Measurements from ENCODE around the gene PRMT5.
"Not testable (repeated sequence)": the region's sequence is repeated elsewhere in the genome, so short reads cannot be mapped to it uniquely, and the experiment has no call there.

Gene PRMT5

DNA sequence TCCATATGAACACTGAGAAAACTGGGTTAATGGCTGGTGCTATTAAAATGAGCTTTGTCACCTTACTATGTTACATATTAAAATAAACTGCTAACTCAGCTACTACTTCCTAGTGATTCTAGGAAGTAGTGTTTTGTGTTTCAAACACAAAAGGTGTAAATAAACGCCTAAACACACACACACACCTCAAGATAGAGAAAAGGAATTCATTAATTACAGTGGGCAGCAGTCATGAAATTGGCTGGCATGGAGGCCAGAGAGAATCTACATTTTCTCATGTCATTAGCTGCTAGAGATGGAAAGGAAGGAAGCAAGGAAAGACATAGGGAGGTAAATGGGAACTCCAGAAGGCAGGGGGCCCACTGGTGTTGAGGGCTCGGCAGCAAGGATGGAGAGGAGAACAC, 787 bp upstream of the PRMT5 start:
- DNase-seq: no peak

DNA sequence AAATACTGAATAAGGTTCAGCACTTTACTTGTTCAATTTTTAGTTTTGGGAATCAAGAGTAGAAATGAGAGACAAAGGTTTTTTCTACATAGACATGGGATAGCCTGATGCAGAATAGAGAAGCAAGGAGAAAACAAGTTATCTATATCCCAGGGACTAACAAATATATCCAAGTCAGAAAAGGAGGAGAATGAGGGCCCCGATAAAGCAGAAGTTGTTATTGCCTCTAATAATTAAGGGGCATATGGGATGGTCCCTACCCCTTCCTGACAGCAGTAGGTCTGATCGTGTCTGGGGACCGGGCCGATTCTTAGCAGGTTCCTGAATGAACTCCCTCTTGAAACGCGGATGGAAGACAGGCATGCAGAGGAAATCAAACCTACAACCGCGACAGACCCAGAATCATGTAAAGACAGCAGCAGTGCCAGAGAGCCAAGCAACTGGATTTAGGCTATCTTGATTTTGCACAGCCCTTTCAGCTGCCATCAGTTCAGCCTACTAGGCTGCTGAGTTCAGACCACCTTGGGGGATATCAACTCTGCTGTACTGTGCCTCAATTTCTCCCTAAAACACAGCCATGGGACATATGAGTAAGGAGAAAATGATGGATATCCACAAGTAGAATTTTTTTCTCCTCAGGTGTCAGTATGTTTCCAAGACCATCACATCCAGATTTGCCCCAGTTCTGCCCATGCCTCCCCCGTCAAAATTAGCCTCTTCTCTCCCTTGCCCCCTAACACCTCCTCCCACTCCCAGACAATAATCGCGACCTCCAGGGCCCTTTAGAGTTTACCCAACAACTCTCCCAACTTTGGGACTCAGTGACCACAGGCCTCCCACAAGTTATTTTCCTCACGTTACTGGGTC, 706 bp downstream of the PRMT5 start:
- no peak for DNase-seq

DNA sequence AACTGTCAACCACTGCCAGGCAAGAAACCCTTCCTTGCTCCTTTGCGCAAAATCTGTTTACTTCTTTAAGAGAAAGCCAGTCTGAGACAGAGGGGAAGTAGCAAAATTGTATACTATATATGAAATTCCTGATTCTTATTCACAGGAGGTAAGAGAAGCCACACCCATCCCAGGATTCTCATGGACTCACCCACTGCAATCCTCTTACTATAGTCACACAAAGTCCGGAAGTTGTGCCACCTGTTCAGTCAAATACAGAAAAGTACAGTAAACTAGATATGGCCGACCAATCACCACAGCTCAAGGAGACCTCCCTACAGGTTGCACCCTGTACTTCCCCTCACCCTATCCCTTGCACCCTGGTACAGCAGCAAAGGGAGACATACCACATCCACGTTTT, 2.9 kb downstream of the PRMT5 start:
- no peak for DNase-seq

DNA sequence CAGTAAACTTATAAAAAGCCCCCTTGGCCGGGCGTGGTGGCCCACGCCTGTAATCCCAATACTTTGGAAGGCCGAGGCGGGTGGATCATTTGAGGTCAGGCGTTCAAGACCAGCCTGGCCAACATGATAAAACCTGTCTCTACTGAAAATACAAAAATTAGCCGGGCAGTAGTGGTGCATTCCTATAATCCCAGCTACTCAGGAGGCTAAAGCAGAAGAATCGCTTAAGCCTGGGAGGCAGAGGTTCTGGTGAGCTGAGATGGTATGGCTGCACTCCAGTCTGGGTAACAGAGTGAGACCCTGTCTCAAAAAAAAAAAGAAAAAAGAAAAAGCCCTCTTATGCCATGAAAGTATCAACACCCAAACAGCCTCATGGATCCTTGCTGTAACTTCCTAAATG, 3.7 kb downstream of the PRMT5 start:
- no peak for DNase-seq

DNA sequence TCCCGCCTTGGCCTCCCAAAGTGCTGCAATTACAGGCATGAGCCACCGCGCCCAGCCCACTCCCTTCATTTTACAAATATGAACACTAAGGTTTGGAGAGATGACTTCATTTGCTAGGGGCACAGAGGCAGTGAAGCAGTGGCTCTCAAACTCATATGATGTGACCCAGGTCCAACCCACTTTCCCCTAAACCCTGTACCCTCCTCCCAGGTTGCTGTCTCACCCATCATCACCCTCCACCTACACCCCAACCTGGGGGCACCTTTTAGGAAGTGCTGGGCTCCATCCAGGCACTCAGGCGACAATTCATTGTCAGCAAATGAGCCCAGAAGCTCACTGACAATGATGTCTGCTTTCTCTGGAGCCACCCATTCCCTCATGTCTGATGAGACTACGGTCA, 5.4 kb downstream of the PRMT5 start:
- no peak for DNase-seq

DNA sequence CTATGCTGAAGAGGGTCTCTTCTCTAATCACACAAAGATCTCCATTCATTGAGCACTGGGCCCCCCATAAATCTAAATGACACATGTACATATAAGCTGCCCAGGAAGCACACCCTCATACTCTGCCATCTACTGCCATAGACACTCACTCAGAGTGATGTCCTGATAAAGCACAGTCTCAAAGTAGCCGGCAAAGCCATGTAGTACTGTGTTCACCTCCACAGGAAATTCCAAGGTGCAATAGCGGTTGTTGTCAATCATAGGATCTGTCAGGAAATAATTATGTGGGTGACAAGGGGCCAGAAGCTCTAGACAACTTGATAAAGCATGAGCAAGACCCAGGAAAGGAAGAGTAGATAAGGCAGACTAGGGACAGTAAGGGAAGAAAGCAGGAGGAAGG, 6.9 kb downstream of the PRMT5 start:
- DNase-seq: no peak

DNA sequence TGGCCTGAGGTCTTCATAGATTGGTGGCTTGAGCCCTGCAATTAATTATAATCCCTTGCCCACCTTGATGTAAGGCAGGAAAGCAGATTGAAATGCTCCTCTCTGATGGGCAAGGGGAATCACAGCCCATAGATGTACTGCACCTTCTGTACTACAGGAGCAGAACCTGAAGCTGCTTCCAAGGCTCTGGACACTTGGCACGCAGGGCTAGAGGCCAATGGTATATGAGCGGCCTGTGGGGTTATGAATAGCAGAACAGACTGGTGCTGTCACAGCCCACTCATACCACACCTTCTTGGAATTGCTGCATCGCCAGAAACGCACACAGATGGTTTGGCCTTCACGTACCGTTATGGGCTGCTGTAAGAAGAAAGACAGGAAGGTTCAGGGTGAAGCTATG, 8.5 kb downstream of the PRMT5 start:
- DNase-seq: no peak

DNA sequence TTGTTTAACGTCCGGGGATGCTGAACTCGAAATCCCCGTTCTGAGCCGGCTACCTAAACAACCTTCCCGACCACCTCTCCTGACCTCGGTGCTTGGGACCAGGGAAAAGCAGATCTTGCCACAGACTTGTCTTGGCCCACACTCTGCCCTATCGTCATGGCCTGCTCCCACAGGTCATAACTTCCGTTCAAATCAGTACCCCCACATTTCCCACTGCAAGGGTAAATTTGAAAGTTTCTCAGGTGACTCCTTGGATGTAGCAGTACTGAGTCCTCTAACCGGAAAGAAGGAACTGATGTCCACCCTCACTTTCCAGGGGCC, 9.6 kb downstream of the PRMT5 start:
- no peak for DNase-seq

DNA sequence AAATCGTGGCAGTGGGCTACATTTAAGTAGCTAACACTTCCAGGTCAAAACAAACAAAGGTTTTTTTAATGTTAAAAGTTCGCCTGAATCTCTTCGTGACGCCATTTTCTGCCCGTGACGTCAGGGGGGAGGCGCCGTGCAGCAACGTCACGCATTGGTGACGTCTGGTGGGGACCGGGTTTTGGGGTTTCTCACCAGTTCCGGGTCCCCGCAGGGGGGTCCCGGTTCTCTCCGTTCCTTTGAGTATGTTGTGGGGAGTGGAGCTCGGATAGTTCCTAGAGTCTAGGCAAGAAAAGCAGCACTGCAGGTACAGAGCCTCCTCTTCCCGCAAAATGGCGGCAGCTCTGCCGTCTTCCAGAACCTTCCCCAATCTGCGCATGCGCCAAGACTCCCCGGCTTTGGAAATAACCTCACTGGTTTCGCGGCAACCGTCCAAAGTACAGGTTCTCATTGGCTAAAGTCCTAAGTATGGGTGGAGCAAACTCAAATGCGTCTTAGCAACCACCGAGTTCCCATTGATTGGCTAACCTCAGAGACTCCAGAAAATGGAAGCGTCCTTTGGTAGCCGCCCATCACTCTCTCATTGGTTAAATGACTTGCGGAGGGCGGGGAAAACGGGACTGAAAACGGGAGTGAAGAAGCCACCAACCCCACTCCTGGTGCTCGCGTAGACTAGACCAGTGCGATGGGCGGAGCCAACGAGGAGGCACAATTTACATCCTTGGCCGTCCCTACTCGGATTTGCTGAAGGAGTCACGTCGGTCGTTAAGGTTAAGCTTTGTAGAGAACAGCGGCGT, 10.2 kb downstream of the PRMT5 start, which contains the start of gene RBM23:
Gene RBM23 (minus strand): TSS at position 346 of the 797 bp plus-strand sequence.
- peak; percentile 100 for DNase-seq

DNA sequence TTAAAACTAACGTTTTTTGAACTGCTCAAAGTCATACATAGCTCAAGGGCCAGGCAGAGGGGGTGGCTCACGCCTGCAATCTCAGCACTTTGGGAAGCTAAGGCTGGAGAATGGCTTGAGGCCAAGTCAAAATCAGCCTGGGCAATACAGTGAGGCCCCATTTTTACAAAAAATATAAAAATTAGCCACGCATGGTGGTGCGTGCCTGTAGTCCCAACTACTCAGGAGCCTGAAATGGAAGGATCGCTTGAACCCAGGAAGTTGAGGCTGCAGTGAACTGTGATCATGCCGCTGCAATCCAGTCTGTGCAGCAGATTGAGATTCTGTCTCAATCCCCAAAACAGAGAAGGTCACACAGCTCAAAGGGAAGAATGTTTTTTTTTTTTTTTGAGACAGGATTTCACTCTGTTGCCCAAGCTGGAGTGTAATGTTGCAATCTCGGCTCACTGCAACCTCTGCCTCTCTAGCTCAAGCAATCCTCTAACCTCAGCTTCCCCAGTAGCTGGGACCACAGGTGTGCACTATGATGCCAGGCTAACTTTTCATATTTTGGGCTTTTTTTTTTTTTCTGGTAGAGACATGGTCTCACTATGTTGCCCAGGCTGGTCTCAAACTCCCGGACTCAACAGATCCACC, 13.2 kb downstream of the PRMT5 start:
- peak; percentile 16 for DNase-seq

DNA sequence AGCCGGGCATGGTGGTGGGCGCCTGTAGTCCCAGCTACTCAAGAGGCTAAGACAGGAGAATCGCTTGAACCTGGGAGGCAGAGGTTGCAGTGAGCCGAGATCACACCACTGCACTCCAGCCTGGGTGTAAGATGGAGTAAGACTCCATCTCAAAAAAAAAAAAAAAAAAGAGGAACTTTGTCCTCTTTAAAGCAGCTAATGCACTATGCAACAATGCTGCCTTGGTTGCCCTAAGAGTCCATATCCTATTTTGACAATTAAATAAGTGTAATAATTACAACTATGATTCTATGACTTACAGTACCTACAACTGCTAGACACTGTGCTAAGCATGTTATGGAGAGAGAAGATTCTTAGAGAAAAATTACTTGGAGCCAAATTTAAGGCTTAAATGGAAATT, 14.3 kb downstream of the PRMT5 start:
- DNase-seq: not testable (repeated sequence)

DNA sequence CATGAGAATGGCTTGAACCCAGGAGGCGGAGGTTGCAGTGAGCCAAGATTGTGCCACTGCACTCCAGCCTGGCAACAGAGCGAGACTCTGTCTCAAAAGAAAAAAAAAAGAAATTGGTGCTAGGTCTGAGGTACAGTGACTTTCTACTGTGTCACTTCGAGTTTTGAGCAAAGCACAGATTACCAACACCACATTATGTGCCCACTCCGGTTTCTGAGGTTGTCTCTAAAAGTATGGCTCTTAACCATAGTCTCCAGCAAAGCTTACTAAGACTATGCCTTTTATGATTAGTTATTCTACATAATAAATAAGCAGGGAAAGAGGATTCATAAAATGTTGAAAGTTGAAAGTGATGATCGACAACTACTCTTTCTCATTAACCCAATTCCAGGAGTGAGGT, 18.3 kb downstream of the PRMT5 start:
- no peak for DNase-seq

DNA sequence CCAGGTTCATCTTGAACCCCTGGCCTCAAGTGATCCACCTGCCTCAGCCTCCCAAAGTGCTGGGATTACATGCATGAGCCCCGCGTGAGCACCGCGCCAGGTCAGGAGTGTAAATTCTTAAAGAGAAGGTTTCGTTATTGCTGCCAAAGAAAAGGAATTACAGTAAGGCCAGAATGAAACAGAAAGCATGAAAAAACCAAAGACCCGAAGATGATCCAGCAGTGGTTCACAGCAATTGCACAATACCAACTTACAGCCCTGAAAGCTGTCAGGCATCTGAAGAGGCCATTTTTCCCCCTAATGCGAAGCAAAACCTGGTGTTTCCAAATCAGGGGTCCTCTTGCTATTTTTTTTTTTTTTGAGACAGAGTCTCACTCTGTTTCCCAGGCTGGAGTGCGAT, 20.6 kb downstream of the PRMT5 start:
- no peak for DNase-seq

DNA sequence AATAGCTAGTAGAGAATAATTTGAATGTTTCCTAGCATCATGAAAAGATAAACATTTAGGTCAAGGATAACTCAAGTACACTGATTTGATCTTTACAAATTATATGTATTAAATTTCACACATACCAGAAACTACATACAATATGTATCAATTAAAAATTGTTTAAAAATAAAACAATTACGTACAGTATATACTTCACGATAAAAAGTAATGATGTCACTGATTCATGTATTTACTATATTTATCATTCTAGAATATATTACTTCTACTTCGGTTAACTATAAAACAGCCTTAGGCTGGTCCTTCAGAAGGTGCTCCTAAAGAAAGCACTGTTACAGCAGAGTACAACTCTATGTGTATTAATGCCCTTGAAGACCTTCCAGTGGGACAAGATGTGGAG, 21.7 kb downstream of the PRMT5 start:
- DNase-seq: no peak

DNA sequence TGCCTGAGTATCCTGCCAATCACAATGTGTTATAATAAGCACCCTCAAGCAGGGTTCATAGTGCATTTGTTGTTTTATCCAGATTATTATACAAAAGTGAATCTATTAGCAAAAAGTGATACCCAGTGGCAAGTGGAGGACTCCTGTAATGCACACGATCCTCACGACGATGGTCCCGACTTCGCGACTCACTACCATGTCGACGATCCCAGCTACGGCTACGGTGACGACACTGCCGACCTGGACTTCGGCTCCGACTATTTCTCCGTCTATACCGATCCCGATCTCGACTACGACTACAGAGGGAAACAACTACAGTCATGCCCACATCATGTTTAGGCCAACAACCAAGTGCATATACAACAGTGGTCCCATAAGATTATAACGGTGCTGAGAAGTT, 23.1 kb downstream of the PRMT5 start:
- DNase-seq: no peak

DNA sequence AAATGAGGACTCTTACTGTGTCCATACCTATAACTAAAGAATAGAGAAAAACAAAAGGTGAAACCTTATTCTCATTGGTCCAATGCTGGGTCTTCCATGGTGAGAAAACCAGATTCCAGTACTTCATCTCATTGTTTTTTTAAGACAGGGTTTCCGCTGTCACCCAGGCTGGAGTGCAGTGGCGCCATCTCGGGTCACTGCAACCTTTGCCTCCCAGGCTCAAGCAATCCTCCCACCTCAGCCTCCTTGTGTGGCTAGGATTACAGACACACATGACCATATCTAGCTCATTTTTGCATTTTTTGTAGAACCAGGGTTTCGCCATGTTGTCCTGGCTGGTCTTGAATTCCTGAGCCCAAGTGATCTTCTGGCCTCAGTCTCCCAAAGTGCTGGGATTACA, 23.5 kb downstream of the PRMT5 start:
- DNase-seq: no peak

DNA sequence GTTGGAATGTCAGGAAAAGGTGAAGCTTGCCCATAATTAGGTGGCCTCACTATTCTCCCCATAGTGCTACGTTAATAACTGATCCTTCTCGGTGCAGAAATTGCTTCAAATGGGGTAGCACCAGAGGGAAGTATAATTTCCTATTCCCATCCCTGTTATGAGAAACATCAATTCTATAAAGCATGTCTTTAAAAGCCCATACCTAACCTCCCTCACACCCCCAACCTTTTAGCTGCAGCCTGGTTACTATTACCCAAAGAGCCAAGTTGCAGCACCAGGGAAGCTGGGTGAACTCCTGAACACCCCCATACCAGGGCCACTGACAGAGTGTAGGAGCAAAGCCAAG, 25.5 kb downstream of the PRMT5 start:
- no peak for DNase-seq

DNA sequence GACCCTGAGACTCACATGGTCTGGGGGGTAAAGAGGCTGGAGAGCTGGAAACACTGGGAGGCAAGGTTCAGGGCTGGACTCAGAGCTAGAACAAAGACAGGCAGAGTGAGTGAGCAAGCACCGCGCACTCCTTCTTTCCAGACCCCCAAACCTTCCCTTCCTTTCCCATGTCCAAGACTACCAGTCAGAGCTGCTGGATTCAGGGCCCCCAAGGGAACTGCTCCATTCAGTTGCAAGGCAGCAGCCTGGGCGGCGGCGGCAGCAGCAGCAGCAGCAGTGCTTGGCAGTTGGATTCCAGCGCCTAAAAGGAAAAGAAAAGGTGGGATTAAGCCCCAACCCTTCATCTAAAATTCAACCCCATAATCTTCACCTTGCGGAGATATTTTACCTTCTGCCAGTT, 27.4 kb downstream of the PRMT5 start:
- DNase-seq: no peak

DNA sequence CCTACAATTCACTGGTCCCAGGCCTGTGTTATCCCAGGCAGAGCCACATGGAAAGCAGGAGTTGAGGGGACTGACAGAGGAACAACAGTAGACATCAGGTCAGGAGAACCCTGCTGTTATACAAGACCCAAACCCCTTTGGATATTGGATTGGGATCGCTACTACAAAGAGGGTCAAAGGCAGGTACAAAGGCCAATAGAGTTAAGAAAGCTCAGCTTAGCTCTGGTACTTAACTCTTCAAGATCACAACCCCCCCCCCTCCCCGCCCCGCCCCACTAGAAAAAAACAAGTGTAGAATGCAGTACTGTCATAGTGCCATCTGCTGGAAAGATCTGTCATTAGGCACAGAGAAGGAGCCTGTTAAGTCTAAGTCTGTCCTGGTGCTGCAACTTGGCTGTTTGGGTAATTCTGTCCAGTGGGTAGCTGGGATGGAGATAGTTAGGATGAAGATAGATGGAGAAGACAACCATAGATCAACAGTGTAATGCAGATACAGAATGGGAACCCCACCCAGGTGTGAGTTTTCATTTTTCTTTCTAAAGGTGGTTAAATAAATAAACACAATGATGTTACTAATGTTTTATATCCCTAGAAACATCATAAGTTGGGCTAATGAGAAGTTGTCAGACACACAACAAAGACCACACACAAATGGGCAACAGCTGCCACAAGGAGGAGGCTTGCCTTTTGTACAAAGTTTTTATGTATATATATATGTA, 28.9 kb downstream of the PRMT5 start:
- peak; percentile 31 for DNase-seq

DNA sequence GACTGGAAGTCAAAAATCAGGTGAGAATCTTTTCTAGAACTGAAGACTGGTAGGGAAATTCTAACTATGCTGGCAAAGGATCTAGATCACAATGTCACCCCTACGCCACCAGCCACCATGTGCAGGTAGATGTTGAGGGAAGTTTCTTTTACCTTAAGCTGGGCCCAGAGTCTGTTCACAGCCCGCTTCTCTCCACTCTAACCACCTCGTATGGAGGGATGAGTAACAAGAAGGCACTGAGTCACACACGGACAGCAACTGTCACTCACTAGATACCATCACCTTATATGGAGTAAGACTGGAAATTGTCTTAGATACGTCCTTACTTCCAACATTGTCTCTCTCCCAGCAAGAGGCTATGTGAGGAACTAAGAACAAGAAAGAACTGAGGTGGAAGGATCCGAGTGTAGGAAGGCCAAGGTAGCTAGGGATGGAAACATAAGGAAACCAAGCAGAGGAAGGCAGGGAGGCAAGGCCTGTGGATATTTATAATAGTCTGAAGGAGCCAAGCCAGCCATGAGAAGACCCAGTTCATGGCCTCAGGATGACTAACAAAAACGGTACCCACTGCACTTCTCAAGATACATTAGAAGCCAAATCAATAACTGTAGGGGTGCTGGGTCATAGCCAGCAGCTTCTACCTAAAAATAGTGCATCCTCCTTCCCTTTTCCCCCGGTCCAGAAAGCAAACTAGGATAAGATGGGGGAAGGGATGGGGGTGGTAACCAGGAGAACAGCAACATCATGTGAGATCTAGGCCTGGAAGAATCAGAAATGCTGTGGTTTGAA, 30.7 kb downstream of the PRMT5 start:
- DNase-seq: no peak

DNA sequence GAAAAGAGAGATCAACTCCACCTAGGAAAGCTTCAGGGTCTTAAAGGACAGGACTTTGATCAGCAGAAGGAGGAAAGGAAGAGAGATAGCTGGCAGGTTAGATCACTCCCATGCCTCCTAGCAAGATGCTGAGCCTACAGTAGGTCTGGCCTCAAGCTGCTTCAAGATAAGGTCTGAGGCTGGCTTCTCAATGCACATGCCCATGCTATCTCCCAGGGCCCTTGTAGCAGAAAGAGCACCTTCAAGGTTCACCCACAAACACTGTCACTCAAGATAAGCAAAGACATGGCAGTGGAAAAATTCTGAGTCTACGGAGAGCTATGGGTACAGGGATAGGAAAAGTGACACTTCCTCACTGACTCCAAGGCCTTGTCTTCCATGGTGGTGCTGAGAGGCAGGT, 31.8 kb downstream of the PRMT5 start:
- DNase-seq: no peak

DNA sequence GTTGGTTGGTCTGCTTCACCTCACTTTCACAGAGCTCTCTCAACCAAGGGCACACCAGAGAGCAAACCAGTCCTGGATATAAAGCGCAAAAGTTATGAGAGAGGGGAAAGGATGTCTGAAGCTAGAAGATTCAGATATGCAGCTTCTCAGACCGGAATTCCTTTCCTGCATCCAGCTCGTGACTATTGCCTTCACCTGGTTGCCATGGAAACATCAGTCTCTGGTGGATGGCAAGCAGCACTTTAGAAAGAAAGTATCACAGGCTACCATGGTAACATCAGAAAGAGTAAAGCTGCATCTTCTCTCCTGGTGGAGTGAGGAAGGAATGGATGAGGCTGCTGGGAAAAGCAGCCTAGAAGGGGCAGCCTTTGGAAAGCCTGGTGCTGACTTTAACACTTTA, 32.4 kb downstream of the PRMT5 start:
- no peak for DNase-seq

DNA sequence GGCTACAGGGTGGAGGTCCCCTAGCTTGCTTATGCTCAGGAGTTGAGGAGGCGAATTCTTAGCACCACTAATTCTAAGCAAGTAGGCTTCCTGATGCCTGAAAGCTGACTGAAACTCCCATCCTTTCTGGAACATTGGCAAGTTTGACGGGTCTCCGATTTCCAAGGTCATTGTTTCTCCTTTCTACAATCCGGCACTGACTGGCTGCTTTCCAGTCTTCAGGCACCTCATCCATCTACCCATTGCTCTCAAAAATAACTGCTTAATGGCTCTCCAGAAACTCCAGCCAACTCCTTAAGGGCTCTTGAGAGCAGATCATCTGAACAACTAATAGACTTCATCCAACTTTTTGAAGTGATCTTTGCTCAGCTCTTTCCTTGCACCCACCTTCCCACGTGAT, 32.8 kb downstream of the PRMT5 start:
- DNase-seq: no peak
